Spleen (tissue), 11 donors: ENCODE results near the gene QSER1. TPM values are rescaled to one million over a fixed set of nuclear protein-coding genes. Genes with fewer than 3 reads are reported as not detected.

Experiments used
- DNase-seq: peaks from one replicate; pipeline ENCODE4 v3.0.0-alpha.2; 2020
- H3K27ac ChIP-seq, 8 donors: fragments of 200-600 bp; sonication (generic) in 7 of 8; 1 replicate in 4 of 8; 2 replicates in 4 of 8; pipeline versions ENCODE4 v1.5.0 to v1.8.0; 2016 to 2021; ENCODE audit warnings: inconsistent platforms in 4 of 8, mild to moderate bottlenecking in 4 of 8, moderate library complexity in 1 of 8
- H3K27me3 ChIP-seq, 7 donors: fragments of 200-600 bp; sonication (generic) in 6 of 7; replicated peaks in 1 of 7; 1 replicate in 4 of 7; 2 replicates in 3 of 7; pipeline versions ENCODE4 v1.5.0 to v1.8.0; 2016 to 2021; ENCODE audit warnings: inconsistent platforms in 3 of 7, mild to moderate bottlenecking in 1 of 7
- H3K36me3 ChIP-seq, 6 donors: fragments of 200-600 bp; sonication (generic) in 5 of 6; 1 replicate in 4 of 6; 2 replicates in 2 of 6; pipeline versions ENCODE4 v1.5.0 to v1.8.0; 2016 to 2021; ENCODE audit warnings: inconsistent platforms in 2 of 6
- H3K4me1 ChIP-seq, 6 donors: fragments of 200-600 bp; sonication (generic) in 5 of 6; 1 replicate in 3 of 6; 2 replicates in 3 of 6; pipeline versions ENCODE4 v1.5.0 to v1.8.0; 2016 to 2021; ENCODE audit warnings: inconsistent platforms in 3 of 6
- H3K4me3 ChIP-seq, 8 donors: fragments of 200-600 bp; sonication (generic) in 7 of 8; 1 replicate in 4 of 8; 2 replicates in 4 of 8; pipeline versions ENCODE4 v1.5.0 to v1.8.0; 2016 to 2021; ENCODE audit warnings: inconsistent platforms in 4 of 8, mild to moderate bottlenecking in 4 of 8, moderate library complexity in 2 of 8
- H3K9me3 ChIP-seq, 8 donors: fragments of 200-600 bp; sonication (generic) in 7 of 8; 1 replicate in 4 of 8; 2 replicates in 4 of 8; pipeline versions ENCODE4 v1.5.0 to v1.8.0; 2016 to 2021; ENCODE audit warnings: inconsistent platforms in 4 of 8
- POLR2A ChIP-seq, 3 donors: fragments of 450-650 bp; IDR thresholded peaks; one replicate each; pipeline ENCODE4 v1.5.1; 2017; ENCODE audit warnings: antibody characterized with exemption in 3 of 3, mild to moderate bottlenecking in 1 of 3
- POLR2AphosphoS5 ChIP-seq, 3 donors: sonication (generic); formaldehyde crosslinking; IDR thresholded peaks; one replicate each; pipeline ENCODE4 v1.5.1; 2017; ENCODE audit warnings: antibody characterized with exemption in 3 of 3
- WGBS, 5 donors: extraction: QIAGEN DNeasy Blood & Tissue Kit in 3 of 5; methylation state at CpG; one replicate each; pipeline versions ENCODE4 v1.1.5 to v1.1.7; 2013 to 2018; 5-methylcytosine and 5-hydroxymethylcytosine counted together
- intact Hi-C: fragments of 100-400 bp; cut with DNase I; formaldehyde crosslinking; loops from one replicate; pipeline ENCODE4 v1.15.0; 2023; ENCODE audit warnings: low total_unique reads
- polyA plus RNA-seq, 3 donors: library from polyadenylated mRNA; stranded (reverse); fragments of 200-250 nt; gene quantifications; one replicate each; pipeline ENCODE4 v1.2.1, GENCODE V29; 2013
- total RNA-seq, 7 donors: library from RNA; depleted of rRNA in 3 of 7; stranded (reverse); fragments of >200 nt in 3 of 7; fragmentation: NEBNext Ultra II Directional in 4 of 7; extraction: Animal tissue kit (Norgen Biotek cat#: 25700) in 4 of 7; gene quantifications; one replicate each; pipeline versions ENCODE4 v1.1.0 to v1.2.1, GENCODE V29; 2016 to 2021
- TF ChIP-seq, protein P1 (sequence below), 11 experiments: fragments of 200-600 bp in 7 of 11; fragments of 450-650 bp in 4 of 11; sonication (generic) in 4 of 11; IDR thresholded peaks in 8 of 11; conservative IDR thresholded peaks in 3 of 11; 1 replicate in 7 of 11; 2 replicates in 4 of 11; pipeline versions ENCODE4 v1.4.0 to v1.8.0; 2016 to 2021; ENCODE audit warnings: antibody characterized with exemption in 11 of 11, inconsistent platforms in 4 of 11, mild to moderate bottlenecking in 1 of 11
- donor health status: healthy with polysubstance abuse.
- donor health status: DM: no; HTN: no; CAD: no; lungs with moderate emphysema.
- donor health status: DM: no; HTN: no; CAD: no.
- donor health status: Bipolar disorder and iron deficiency.
- donor health status: healthy.
- donor health status: DM: no; HTN: no; CAD: no.
- donor health status: DM: yes; HTN: yes; CAD: no.

QSER1 gene
- total and polyA plus RNA-seq, 10 donors = 2.4 to 34.9 (median 24.6) TPM

DNA sequence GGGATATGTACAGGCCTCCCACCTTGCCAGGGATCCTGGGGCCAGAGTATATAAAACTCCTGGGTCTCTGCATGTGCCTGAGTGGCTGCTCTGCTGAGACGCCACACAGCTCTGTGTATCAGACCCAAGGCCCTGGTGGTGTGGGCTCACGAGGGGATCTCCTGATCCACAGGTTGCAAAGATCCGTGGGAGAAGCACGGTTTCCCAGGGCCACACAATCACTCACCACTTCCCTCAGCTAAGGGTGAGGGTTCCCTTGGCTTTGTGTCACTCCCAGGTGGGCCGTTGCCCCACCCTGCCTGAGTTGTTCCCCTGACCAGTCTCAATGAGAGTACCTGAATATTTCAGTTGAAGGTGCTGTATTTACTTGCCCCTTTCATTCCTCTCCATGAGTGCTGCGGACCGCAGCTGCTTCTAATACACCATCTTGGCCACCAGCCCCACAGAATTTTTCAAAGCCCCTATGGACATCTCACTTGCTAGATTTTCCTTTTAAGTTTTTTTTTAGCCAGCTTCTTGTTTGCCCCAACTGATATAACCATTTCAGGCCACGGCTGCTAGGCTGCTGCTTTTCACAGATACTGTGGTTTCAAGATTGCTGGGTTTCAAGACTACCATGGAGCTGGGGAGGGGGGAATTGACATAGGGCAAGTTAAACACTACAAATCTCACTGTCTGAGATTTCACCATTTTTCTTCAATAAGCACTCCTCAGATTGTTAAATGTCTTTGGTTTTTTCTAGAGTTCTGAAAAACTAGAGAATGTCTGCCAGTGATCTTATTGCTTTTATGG, 109.3 kb downstream of the QSER1 start:
- TF ChIP-seq POLR2A (IDR thresholded peaks at IDR 0.05) = no peak
- TF ChIP-seq, protein P1, sequence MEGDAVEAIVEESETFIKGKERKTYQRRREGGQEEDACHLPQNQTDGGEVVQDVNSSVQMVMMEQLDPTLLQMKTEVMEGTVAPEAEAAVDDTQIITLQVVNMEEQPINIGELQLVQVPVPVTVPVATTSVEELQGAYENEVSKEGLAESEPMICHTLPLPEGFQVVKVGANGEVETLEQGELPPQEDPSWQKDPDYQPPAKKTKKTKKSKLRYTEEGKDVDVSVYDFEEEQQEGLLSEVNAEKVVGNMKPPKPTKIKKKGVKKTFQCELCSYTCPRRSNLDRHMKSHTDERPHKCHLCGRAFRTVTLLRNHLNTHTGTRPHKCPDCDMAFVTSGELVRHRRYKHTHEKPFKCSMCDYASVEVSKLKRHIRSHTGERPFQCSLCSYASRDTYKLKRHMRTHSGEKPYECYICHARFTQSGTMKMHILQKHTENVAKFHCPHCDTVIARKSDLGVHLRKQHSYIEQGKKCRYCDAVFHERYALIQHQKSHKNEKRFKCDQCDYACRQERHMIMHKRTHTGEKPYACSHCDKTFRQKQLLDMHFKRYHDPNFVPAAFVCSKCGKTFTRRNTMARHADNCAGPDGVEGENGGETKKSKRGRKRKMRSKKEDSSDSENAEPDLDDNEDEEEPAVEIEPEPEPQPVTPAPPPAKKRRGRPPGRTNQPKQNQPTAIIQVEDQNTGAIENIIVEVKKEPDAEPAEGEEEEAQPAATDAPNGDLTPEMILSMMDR (IDR thresholded peaks at IDR 0.05 in 8 of 11, conservative IDR thresholded peaks at IDR 0.05 in 3 of 11) = no peak
- no peak for TF ChIP-seq POLR2AphosphoS5 (IDR thresholded peaks at IDR 0.05)
- 80 to 90% (median 87%) methylated on average over 8 of the region's 8 CpGs for WGBS, 5 donors
- H3K4me1 ChIP-seq = no peaks in the 10 kb centered on the region
- peaks cover 0 to 12% (median 0%) of the 10 kb centered on the region in 8 donors for H3K9me3 ChIP-seq
- H3K27me3 ChIP-seq = no peaks in the 10 kb centered on the region
- H3K36me3 ChIP-seq = no peaks in the 10 kb centered on the region
- no peak overlapping the region for H3K4me3 ChIP-seq
- H3K27ac ChIP-seq = no peak overlapping the region
- intact Hi-C loops = no loop called here
- DNase-seq = no peak

GRCh38 chr11:33005175-33005574, 112.6 kb downstream of the QSER1 start:
- TF ChIP-seq POLR2AphosphoS5 (IDR thresholded peaks at IDR 0.05) = no peak
- TF ChIP-seq POLR2A (IDR thresholded peaks at IDR 0.05) = no peak
- TF ChIP-seq, protein P1 (IDR thresholded peaks at IDR 0.05 in 8 of 11, conservative IDR thresholded peaks at IDR 0.05 in 3 of 11) = no peak
- intact Hi-C loops = no loop called here
- Histone ChIP-seq H3K9me3 (no peaks in the 10 kb centered on the region), H3K27me3 (no peaks in the 10 kb centered on the region), H3K4me1 (no peaks in the 10 kb centered on the region), H3K4me3 (no peak overlapping the region), H3K27ac (no peak overlapping the region), H3K36me3 (no peaks in the 10 kb centered on the region)
- DNase-seq = no peak
- WGBS, 5 donors = 42 to 69% (median 51%) methylated on average over 2 of the region's 2 CpGs

GRCh38 chr11:33006010-33006409, 113.4 kb downstream of the QSER1 start:
- no peak for TF ChIP-seq POLR2A (IDR thresholded peaks at IDR 0.05)
- H3K27me3 ChIP-seq = no peaks in the 10 kb centered on the region
- H3K36me3 ChIP-seq = no peaks in the 10 kb centered on the region
- no peak overlapping the region for H3K27ac ChIP-seq
- no peak for DNase-seq
- H3K9me3 ChIP-seq = no peaks in the 10 kb centered on the region
- H3K4me3 ChIP-seq = no peak overlapping the region
- H3K4me1 ChIP-seq = peaks cover 0 to 2% (median 0%) of the 10 kb centered on the region in 6 donors
- intact Hi-C loops = no loop called here

DNA sequence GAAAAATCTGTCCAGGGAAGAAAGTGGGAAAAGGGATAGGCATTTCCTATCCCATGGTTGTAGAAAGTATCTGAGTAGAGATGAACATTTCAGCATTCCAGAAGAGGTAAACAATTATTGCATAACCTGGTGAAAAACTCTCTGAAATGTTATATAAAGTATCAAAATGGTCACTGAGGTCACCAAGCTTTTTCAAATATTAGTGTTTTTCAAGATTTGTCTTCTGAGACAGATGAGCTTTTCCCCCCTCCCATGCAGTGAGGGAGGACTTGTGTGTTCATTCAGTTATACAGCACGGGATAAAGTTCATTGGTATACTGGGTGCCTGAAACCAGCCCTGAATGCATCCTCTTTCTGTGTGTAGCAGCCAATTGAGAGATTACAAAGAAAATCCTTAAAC, 121.1 kb downstream of the QSER1 start:
- Histone ChIP-seq H3K27me3 (peaks cover 0 to 36% (median 11%) of the 10 kb centered on the region in 7 donors), H3K9me3 (no peaks in the 10 kb centered on the region), H3K4me3 (no peak overlapping the region), H3K4me1 (peaks cover 4 to 38% (median 22%) of the 10 kb centered on the region in 6 donors), H3K27ac (no peak overlapping the region), H3K36me3 (no peaks in the 10 kb centered on the region)
- 59 to 85% (median 65%) methylated on average over 1 of the region's 1 CpG for WGBS, 5 donors
- intact Hi-C loops = no loop called here
- TF ChIP-seq, protein P1 (IDR thresholded peaks at IDR 0.05 in 8 of 11, conservative IDR thresholded peaks at IDR 0.05 in 3 of 11) = no peak
- TF ChIP-seq POLR2AphosphoS5 (IDR thresholded peaks at IDR 0.05) (no peak), POLR2A (IDR thresholded peaks at IDR 0.05) (no peak)
- no peak for DNase-seq
